ENCODE measurements around the gene APOC4.
"Not testable (repeated sequence)": the region's sequence is repeated elsewhere in the genome, so short reads cannot be mapped to it uniquely, and the experiment has no call there.

The APOC4 gene

GRCh38 chr19:44942067-44942571, at the start of gene APOC4:
APOC4 (plus strand) TSS chr19:44942237; CDS start chr19:44942278, 41 bp downstream.
- DNase-seq: no peak

- DNase-seq: no peak
Observed at GRCh38 chr19:44892932-44893331, 49.1 kb upstream of the APOC4 start.

- no peak for DNase-seq
Observed at GRCh38 chr19:44893332-44894051, 48.5 kb upstream of the APOC4 start.

GRCh38 chr19:44894052-44894400, 48.0 kb upstream of the APOC4 start:
- no peak for DNase-seq

- no peak for DNase-seq
Observed at GRCh38 chr19:44894946-44895345, 47.1 kb upstream of the APOC4 start.

GRCh38 chr19:44897835-44898234, 44.2 kb upstream of the APOC4 start:
- no peak for DNase-seq

GRCh38 chr19:44900328-44901244, 41.5 kb upstream of the APOC4 start:
- DNase-seq: no peak

- DNase-seq: no peak
Observed at GRCh38 chr19:44903216-44903601, 38.8 kb upstream of the APOC4 start.

- no peak for DNase-seq
Observed at GRCh38 chr19:44903602-44904425, 38.2 kb upstream of the APOC4 start.

GRCh38 chr19:44904426-44904994, 37.5 kb upstream of the APOC4 start:
- DNase-seq: no peak

GRCh38 chr19:44905437-44906160, 36.4 kb upstream of the APOC4 start, which contains the start of gene APOE:
APOE (plus strand) TSS chr19:44905796; CDS start chr19:44906625, 829 bp downstream.
- DNase-seq: no peak

- DNase-seq: no peak
Observed at GRCh38 chr19:44907613-44908012, 34.4 kb upstream of the APOC4 start.

- DNase-seq: no peak
Observed at GRCh38 chr19:44908074-44908835, 33.8 kb upstream of the APOC4 start.

- no peak for DNase-seq
Observed at GRCh38 chr19:44908836-44909261, 33.2 kb upstream of the APOC4 start.

GRCh38 chr19:44909775-44910174, 32.3 kb upstream of the APOC4 start:
- no peak for DNase-seq

- DNase-seq: not testable (repeated sequence)
Observed at GRCh38 chr19:44911896-44912295, 30.1 kb upstream of the APOC4 start.

- no peak for DNase-seq
Observed at GRCh38 chr19:44912854-44913253, 29.2 kb upstream of the APOC4 start.

GRCh38 chr19:44913512-44914432, 28.3 kb upstream of the APOC4 start:
- DNase-seq: not testable (repeated sequence)

- peak; percentile 69 for DNase-seq
Observed at GRCh38 chr19:44914433-44915206, 27.4 kb upstream of the APOC4 start, which contains the start of gene APOC1. APOC1 (plus strand) TSS chr19:44914608; CDS start chr19:44914892, 284 bp downstream.

All from DMS79 (cell line).